ENCODE results near the gene EFNB1. TPM values are rescaled to one million over a fixed set of nuclear protein-coding genes. Genes with fewer than 3 reads are reported as not detected.

EFNB1 gene
- total RNA-seq: 18.8 and 21.4 TPM in 2 replicates

GRCh38 chrX:68828740-68829581, at the start of gene EFNB1:
TSS of gene EFNB1 (plus strand) at chrX:68829021. CDS start at chrX:68829777, 756 bp downstream.

Other genes with a start within 250 kb of the EFNB1 start
- gene STARD8, start 181.4 kb upstream of the EFNB1 start, total RNA-seq: 3.2 and 3.3 TPM in 2 replicates

All from aortic smooth muscle cell (primary cell).